ENCODE results near the gene TENM4. TPM values are rescaled to one million over a fixed set of nuclear protein-coding genes. Genes with fewer than 3 reads are reported as not detected.

The TENM4 gene
- total RNA-seq, 1 donor from 2014 or later: 117 TPM

DNA sequence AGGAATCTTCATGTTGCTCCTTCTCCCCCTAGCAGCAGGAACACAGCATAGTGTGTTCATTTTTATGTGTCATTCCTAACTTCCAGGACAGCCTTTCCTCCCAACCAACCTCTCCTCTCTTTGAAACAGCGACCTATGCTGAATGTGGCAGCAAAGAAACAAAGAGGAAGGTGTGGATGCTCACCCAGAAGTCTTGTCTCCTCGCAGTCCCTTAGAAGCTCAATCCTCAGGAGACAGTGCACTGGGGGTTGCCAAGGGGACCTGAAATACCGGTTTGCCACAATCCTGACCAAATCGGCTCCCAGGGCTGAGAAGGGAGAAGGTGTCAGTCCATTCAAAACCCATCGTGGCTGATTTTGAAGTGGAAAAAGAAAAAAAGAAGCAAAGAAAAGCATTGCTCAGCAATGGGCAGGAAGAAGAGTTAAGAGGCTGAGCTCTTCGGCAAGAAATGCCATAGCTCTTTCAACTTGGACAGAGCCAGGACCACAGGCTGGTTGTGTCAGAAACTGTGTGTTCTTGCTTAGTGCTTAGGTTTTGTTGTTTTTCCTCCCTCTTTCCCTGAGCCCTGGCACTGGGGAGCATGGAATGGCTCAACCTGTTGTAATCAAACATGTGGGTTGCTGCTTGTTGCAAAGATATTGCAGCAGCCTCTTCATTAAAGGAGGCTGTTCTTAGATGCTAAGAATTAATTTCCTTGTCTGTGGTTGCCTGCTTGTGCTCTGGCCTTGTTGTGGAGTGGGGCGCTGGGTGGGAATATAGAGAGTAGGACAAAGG lies 30.4 kb upstream of the TENM4 start:
- Mint-ChIP-seq H3K27ac (no peak overlapping the region), H3K27me3 (peaks cover 13% of the 10 kb centered on the region), H3K4me3 (ENCODE audit: low read depth) (no peak overlapping the region), H3K9me3 (ENCODE audit: low read depth) (peaks cover 7% of the 10 kb centered on the region), H3K36me3 (ENCODE audit: insufficient read depth) (no peaks in the 10 kb centered on the region), H3K4me1 (ENCODE audit: low read depth) (peaks cover 7% of the 10 kb centered on the region)
- DNase-seq (ENCODE audit: low spot score, unreplicated experiment): no peak
- TF ChIP-seq, protein P1, sequence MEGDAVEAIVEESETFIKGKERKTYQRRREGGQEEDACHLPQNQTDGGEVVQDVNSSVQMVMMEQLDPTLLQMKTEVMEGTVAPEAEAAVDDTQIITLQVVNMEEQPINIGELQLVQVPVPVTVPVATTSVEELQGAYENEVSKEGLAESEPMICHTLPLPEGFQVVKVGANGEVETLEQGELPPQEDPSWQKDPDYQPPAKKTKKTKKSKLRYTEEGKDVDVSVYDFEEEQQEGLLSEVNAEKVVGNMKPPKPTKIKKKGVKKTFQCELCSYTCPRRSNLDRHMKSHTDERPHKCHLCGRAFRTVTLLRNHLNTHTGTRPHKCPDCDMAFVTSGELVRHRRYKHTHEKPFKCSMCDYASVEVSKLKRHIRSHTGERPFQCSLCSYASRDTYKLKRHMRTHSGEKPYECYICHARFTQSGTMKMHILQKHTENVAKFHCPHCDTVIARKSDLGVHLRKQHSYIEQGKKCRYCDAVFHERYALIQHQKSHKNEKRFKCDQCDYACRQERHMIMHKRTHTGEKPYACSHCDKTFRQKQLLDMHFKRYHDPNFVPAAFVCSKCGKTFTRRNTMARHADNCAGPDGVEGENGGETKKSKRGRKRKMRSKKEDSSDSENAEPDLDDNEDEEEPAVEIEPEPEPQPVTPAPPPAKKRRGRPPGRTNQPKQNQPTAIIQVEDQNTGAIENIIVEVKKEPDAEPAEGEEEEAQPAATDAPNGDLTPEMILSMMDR (IDR thresholded peaks at IDR 0.05; ENCODE audit: unreplicated experiment): no peak

DNA sequence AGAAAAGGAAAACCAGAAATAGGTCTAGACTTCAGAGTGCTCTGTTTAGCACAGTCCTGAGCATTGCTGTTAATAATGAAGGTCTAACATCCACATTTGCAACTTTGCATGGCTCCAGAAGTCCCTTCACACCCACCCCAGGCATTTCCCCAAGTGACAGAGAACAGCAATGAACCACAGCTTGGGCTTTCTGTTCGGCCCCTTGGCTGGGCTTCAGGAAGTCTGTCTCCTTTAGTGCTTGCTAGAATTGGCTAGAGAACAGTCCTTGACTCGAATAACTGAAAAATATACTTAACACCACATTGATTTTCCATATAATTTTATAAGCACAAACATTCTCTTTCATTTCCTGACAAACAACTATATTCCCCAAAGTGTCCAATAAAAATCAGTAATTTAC lies 29.3 kb upstream of the TENM4 start:
- no peak for DNase-seq (ENCODE audit: low spot score, unreplicated experiment)
- Mint-ChIP-seq H3K36me3 (ENCODE audit: insufficient read depth) (no peaks in the 10 kb centered on the region), H3K27ac (no peak overlapping the region), H3K4me1 (ENCODE audit: low read depth) (peaks cover 7% of the 10 kb centered on the region), H3K9me3 (ENCODE audit: low read depth) (peaks cover 4% of the 10 kb centered on the region), H3K4me3 (ENCODE audit: low read depth) (no peak overlapping the region), H3K27me3 (peaks cover 15% of the 10 kb centered on the region)
- TF ChIP-seq, protein P1 (IDR thresholded peaks at IDR 0.05; ENCODE audit: unreplicated experiment): no peak

DNA sequence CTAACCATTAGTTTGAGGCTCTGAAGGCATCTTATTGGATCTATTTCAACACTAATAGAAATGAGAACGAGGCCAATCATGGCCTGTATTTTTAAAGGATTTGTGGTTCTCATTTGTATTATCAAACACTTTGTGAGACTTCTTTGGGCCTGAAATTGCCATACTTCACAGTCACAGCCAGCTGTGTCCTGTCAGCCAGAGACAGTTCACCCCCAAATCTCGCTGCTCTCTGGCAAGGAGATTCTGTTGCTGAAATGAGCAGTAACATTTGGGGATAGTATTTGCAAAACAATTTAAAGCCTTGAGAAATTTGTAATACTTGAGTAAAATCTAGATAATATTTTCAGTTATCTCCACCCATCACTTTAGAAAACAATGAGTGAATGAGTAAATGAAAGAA lies 26.9 kb upstream of the TENM4 start:
- H3K4me3 Mint-ChIP-seq (ENCODE audit: low read depth): no peak overlapping the region
- no peaks in the 10 kb centered on the region for H3K9me3 Mint-ChIP-seq (ENCODE audit: low read depth)
- no peak for DNase-seq (ENCODE audit: low spot score, unreplicated experiment)
- TF ChIP-seq, protein P1 (IDR thresholded peaks at IDR 0.05; ENCODE audit: unreplicated experiment): no peak
- peaks cover 7% of the 10 kb centered on the region for H3K4me1 Mint-ChIP-seq (ENCODE audit: low read depth)
- H3K36me3 Mint-ChIP-seq (ENCODE audit: insufficient read depth): no peaks in the 10 kb centered on the region
- peaks cover 22% of the 10 kb centered on the region for H3K27me3 Mint-ChIP-seq
- no peak overlapping the region for H3K27ac Mint-ChIP-seq

DNA sequence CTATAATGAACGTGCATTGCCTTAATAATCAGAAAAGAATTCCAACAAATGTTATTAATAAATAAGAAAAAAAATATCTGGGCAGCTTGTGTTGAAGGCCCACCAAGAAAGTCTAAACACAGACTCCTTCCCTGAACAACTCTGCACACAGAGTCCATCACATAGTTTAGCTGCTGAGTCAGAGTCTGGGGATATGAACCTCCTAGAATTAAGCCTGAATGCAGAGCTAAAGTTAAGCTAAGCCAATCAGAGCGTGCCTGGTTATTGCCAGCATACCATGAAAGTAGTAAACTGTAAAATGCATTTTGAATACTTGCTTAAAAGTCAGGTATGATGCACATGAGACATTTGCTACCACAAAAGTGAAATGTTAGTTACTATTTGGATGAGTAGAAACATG lies 25.6 kb upstream of the TENM4 start:
- H3K27me3 Mint-ChIP-seq: peaks cover 22% of the 10 kb centered on the region
- TF ChIP-seq, protein P1 (IDR thresholded peaks at IDR 0.05; ENCODE audit: unreplicated experiment): no peak

DNA sequence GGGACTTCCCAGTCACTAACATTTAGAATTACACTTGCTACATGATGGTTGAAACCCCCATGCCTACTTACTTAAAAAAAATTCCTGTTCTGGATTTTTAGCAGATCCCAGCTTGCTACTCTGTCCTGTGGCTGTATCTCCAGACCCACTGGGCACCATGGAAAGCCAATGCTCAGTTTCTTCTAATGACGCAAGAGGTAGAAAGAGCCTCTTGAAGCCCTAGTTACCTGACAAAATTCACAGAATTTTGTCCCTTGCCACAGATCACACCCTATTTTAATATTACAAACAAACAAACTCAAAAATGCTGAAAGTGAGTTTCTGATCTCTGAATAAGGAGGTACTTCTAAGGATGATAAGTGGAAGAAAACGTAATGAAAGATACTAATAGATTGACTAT lies 24.3 kb upstream of the TENM4 start:
- no peak for DNase-seq (ENCODE audit: low spot score, unreplicated experiment)
- no peaks in the 10 kb centered on the region for H3K4me1 Mint-ChIP-seq (ENCODE audit: low read depth)
- no peak overlapping the region for H3K27ac Mint-ChIP-seq
- H3K36me3 Mint-ChIP-seq (ENCODE audit: insufficient read depth): no peaks in the 10 kb centered on the region
- TF ChIP-seq, protein P1 (IDR thresholded peaks at IDR 0.05; ENCODE audit: unreplicated experiment): no peak
- no peak overlapping the region for H3K4me3 Mint-ChIP-seq (ENCODE audit: low read depth)
- H3K9me3 Mint-ChIP-seq (ENCODE audit: low read depth): no peaks in the 10 kb centered on the region
- peaks cover 14% of the 10 kb centered on the region for H3K27me3 Mint-ChIP-seq

More for the DNA sequence above, 25.6 kb upstream of the TENM4 start:
- Mint-ChIP-seq H3K27ac (no peak overlapping the region), H3K4me3 (ENCODE audit: low read depth) (no peak overlapping the region), H3K36me3 (ENCODE audit: insufficient read depth) (no peaks in the 10 kb centered on the region), H3K9me3 (ENCODE audit: low read depth) (no peaks in the 10 kb centered on the region), H3K4me1 (ENCODE audit: low read depth) (peaks cover 4% of the 10 kb centered on the region)
- DNase-seq (ENCODE audit: low spot score, unreplicated experiment): no peak

Data from progenitor cell of endocrine pancreas (in vitro differentiated cells).